Psoas muscle (tissue), 8 donors: ENCODE results near the gene TFAP2A. TPM values are rescaled to one million over a fixed set of nuclear protein-coding genes. Genes with fewer than 3 reads are reported as not detected.

Experiments used
- ATAC-seq, 4 donors: fragments of 200-7000 bp; cut with Tn5 transposase; one replicate each; pipeline ENCODE4 v1.9.1; 2020; ENCODE audit warnings: moderate library complexity in 3 of 4, mild to moderate bottlenecking in 2 of 4
- DNase-seq, 2 donors: peaks; one replicate each; pipeline ENCODE4 v3.0.0-alpha.2; 2020
- H3K27ac ChIP-seq: fragments of 200-600 bp; one replicate; pipeline ENCODE4 v1.8.0; 2022
- H3K27me3 ChIP-seq, 3 donors: fragments of 200-600 bp in 1 of 3; one replicate each; pipeline versions ENCODE4 v1.6.1 to v1.8.0; 2013 to 2022; ENCODE audit warnings: low read length in 2 of 3, mild to moderate bottlenecking in 2 of 3, moderate library complexity in 1 of 3; ENCODE audit not compliant: insufficient read depth in 3 of 3
- H3K36me3 ChIP-seq, 2 donors: fragments of 200-600 bp in 1 of 2; one replicate each; pipeline versions ENCODE4 v1.6.1 to v1.8.0; 2013 to 2022; ENCODE audit warnings: low read depth in 1 of 2, mild to moderate bottlenecking in 1 of 2, moderate library complexity in 1 of 2; ENCODE audit not compliant: insufficient read depth in 1 of 2
- H3K4me1 ChIP-seq: fragments of 200-600 bp; one replicate; pipeline ENCODE4 v1.8.0; 2022
- H3K4me3 ChIP-seq: fragments of 200-600 bp; one replicate; pipeline ENCODE4 v1.8.0; 2022; ENCODE audit warnings: mild to moderate bottlenecking
- H3K9me3 ChIP-seq: fragments of 200-600 bp; one replicate; pipeline ENCODE4 v1.8.0; 2022
- CTCF ChIP-seq: fragments of 200-600 bp; IDR thresholded peaks from one replicate; pipeline ENCODE4 v1.8.0; 2022; ENCODE audit warnings: antibody characterized with exemption
- WGBS, 3 donors: extraction: QIAGEN DNeasy Blood & Tissue Kit; methylation state at CpG; one replicate each; pipeline versions ENCODE4 v1.1.6 to v1.1.7; 2013; 5-methylcytosine and 5-hydroxymethylcytosine counted together
- intact Hi-C, 2 donors: fragments of 100-400 bp; cut with DNase I; formaldehyde crosslinking; loops; one replicate each; pipeline versions ENCODE4 v1.11.0 to v1.14.2; 2022
- polyA plus RNA-seq, 3 donors: library from polyadenylated mRNA; stranded (reverse); fragments of 200-250 nt; gene quantifications; one replicate each; pipeline ENCODE4 v1.2.3, GENCODE V29; 2013
- total RNA-seq, 4 donors: library from RNA; stranded (reverse); fragmentation: NEBNext Ultra II Directional in 2 of 4; extraction: Animal tissue kit (Norgen Biotek cat#: 25700) in 2 of 4; gene quantifications; one replicate each; pipeline versions ENCODE4 v1.2.1 to v1.2.4, GENCODE V29; 2021 to 2023
- donor health status: healthy with polysubstance abuse.
- donor health status: DM: no; HTN: no; CAD: no; lungs with moderate emphysema.
- donor health status: Bipolar disorder and iron deficiency.
- donor health status: healthy.
- donor health status: DM: yes; HTN: yes; CAD: no.
- donor health status: DM: no; HTN: no; CAD: no.
- donor health status: DM: no; HTN: no; CAD: no.
- donor health status: DM: yes; HTN: yes; CAD: no.

The TFAP2A gene
- total and polyA plus RNA-seq, 7 donors, result under 0.01 to 0.15 TPM; not detected in 5

DNA sequence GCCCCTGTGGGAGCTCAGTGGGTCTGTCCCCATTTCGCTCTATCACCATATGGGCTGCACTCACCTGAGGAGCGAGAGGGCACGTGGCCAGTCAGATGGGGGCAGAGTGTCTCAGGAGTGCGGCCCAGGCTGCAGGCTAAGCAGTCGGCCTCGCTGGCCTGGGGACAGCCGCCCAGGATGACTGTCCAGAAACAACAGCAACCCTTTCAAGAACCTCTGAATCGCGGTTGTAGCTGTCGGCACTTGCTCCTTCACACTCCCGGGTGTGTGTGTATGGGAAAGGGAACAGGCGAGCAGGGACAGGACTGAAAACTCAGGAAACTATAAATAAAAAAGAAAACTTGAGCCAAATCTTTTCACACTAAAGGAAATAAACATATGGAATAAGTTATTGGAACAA lies 63.1 kb downstream of the TFAP2A start:
- ATAC-seq (no peak), DNase-seq (no peak)
- Histone ChIP-seq H3K27ac (no peak overlapping the region), H3K9me3 (no peaks in the 10 kb centered on the region), H3K4me1 (no peaks in the 10 kb centered on the region), H3K27me3 (peaks cover 0 to 9% (median 1%) of the 10 kb centered on the region in 3 donors), H3K36me3 (no peaks in the 10 kb centered on the region), H3K4me3 (no peak overlapping the region)
- no peak for TF ChIP-seq CTCF
- intact Hi-C loops, result no loop called here
- WGBS, 3 donors, result 62 to 69% (median 64%) methylated on average over 12 of the region's 12 CpGs

DNA sequence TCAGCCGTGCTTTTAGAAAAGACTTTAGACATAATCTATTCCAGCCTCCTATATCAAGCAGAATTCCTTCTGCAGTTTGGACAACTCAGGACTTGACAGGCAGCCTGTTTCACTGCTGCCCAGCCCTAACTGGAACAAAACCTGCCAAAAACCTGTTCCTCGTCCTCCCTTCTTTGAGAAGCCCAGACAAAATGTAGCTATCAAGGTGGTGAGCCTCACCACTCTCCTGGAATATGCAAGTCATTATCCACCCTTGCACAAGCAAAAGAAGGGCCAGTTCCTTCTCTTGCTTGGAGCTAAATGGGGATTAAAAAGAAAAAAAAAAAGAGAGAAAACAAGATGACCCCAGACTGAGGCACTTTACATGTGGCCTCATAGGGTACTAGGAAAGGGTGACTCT lies 64.2 kb downstream of the TFAP2A start:
- ATAC-seq, result no peak
- H3K36me3 ChIP-seq, result no peaks in the 10 kb centered on the region
- peaks cover 0 to 9% (median 1%) of the 10 kb centered on the region in 3 donors for H3K27me3 ChIP-seq
- H3K4me3 ChIP-seq, result no peak overlapping the region
- no peak for DNase-seq
- H3K4me1 ChIP-seq, result no peaks in the 10 kb centered on the region
- H3K9me3 ChIP-seq, result no peaks in the 10 kb centered on the region
- no peak overlapping the region for H3K27ac ChIP-seq
- intact Hi-C loops, result no loop called here
- TF ChIP-seq CTCF, result no peak
- WGBS, 3 donors, result 66 to 71% (median 69%) methylated on average over 2 of the region's 2 CpGs

DNA sequence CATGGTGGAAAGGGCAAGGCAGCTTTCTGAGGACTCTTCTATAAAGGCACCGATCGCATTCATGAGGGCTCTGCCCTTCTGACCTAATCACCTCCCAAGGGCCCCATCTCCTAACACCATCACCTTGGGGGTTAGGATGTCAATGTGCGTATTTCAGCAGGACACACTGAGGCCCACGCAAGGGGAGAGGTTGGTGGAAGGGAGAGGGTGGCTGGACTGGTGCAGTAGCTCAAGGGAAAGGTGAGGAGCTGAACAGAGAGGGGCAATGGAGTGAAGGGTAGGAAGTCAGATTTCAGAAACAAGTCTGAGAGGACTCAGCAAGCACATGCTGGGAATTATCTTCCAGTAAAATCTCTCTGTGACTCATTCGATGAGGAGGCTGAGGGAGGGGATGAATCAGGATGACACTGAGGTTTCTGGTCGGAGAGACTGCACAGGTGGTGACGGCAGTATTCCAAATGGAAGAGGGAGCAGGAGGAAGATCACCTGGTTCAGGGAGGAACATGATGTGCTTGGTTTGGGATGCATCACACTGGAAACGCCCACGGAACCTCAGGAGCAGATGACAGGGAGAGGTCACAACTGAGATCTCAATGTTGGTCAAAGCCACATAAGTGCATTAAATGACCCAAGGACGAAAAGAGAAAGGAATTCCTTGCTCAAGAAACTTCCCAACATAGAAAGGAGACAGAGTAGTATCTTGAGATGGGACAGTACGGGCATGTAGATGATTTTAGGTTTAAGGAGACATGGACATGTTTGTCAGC lies 67.1 kb downstream of the TFAP2A start:
- peaks cover 0 to 3% (median 0%) of the 10 kb centered on the region in 3 donors for H3K27me3 ChIP-seq
- WGBS, 3 donors, result 85 to 88% (median 86%) methylated on average over 11 of the region's 11 CpGs
- TF ChIP-seq CTCF, result no peak
- intact Hi-C loops, result no loop called here
- ATAC-seq, result no peak
- no peaks in the 10 kb centered on the region for H3K36me3 ChIP-seq
- no peak overlapping the region for H3K4me3 ChIP-seq
- no peaks in the 10 kb centered on the region for H3K4me1 ChIP-seq
- H3K27ac ChIP-seq, result no peak overlapping the region
- H3K9me3 ChIP-seq, result no peaks in the 10 kb centered on the region
- no peak for DNase-seq

Other genes with a start within 250 kb of the TFAP2A start
- 10 to 100 TPM; 10.1 to 23.1 (median 12.8) TPM for gene GCNT2, start 106.3 kb upstream of the TFAP2A start, total RNA-seq
- 1 to 10 TPM in 2 of 3 donors, under 1 TPM in 1; 0.27 to 4.5 (median 1.1) TPM for gene GCNT2, start 106.3 kb upstream of the TFAP2A start, polyA plus RNA-seq